ENCODE data around the gene HELT.
"Not testable (repeated sequence)": the region's sequence is repeated elsewhere in the genome, so short reads cannot be mapped to it uniquely, and the experiment has no call there.

The HELT gene

GRCh38 chr4:185039508-185040273 lies 21.4 kb downstream of the HELT start:
- DNase-seq = peak; percentile 70

- no peak for DNase-seq
These were observed 22.2 kb downstream of the HELT start for GRCh38 chr4:185040523-185040922.

- DNase-seq = not testable (repeated sequence)
These were observed 32.0 kb downstream of the HELT start for GRCh38 chr4:185050286-185050685.

GRCh38 chr4:185051283-185051682 lies 33.0 kb downstream of the HELT start:
- DNase-seq = not testable (repeated sequence)

GRCh38 chr4:185053746-185054145 lies 35.5 kb downstream of the HELT start:
- DNase-seq = no peak

- DNase-seq = no peak
These were observed 36.0 kb downstream of the HELT start for GRCh38 chr4:185054272-185054671.

- no peak for DNase-seq
These were observed 36.6 kb downstream of the HELT start for GRCh38 chr4:185054886-185055285.

GRCh38 chr4:185061610-185062009 lies 43.3 kb downstream of the HELT start:
- DNase-seq = no peak

GRCh38 chr4:185062606-185063005 lies 44.3 kb downstream of the HELT start:
- no peak for DNase-seq

- DNase-seq = no peak
These were observed 47.9 kb downstream of the HELT start for GRCh38 chr4:185066179-185066578.

- no peak for DNase-seq
These were observed 50.5 kb downstream of the HELT start for GRCh38 chr4:185068837-185069236.
